Neural crest cell (in vitro differentiated cells): ENCODE results near the gene FANCL. TPM values are rescaled to one million over a fixed set of nuclear protein-coding genes. Genes with fewer than 3 reads are reported as not detected.
"Not testable (repeated sequence)": the region's sequence is repeated elsewhere in the genome, so short reads cannot be mapped to it uniquely, and the experiment has no call there.

Source experiments
- DNase-seq: peaks from one replicate; pipeline ENCODE4 v3.0.0; 2021; ENCODE audit warnings: low read depth, mixed read lengths, low spot score
- H3K27ac Mint-ChIP-seq: one replicate; pipeline ENCODE4 v1.8.0; 2021; ENCODE audit warnings: mild to moderate bottlenecking, mixed read lengths; ENCODE audit not compliant: unreplicated experiment
- H3K27me3 Mint-ChIP-seq: 2 replicates; pipeline ENCODE4 v1.8.0; 2021; ENCODE audit warnings: low read depth, mild to moderate bottlenecking, mixed read lengths
- H3K36me3 Mint-ChIP-seq: 2 replicates; pipeline ENCODE4 v1.8.0; 2021; ENCODE audit warnings: low read depth, mild to moderate bottlenecking, mixed read lengths
- H3K4me1 Mint-ChIP-seq: 2 replicates; pipeline ENCODE4 v1.8.0; 2021; ENCODE audit warnings: mixed read lengths
- H3K4me3 Mint-ChIP-seq: one replicate; pipeline ENCODE4 v1.8.0; 2021; ENCODE audit warnings: mild to moderate bottlenecking, mixed read lengths
- H3K9me3 Mint-ChIP-seq: 2 replicates; pipeline ENCODE4 v1.8.0; 2021; ENCODE audit warnings: mixed read lengths
- CTCF ChIP-seq: fragments of 200-600 bp; sonication (generic); conservative IDR thresholded peaks from 2 replicates; pipeline ENCODE4 v1.5.0; 2021; ENCODE audit warnings: antibody characterized with exemption, mild to moderate bottlenecking
- total RNA-seq: library from RNA; stranded (reverse); gene quantifications from 2 replicates; pipeline ENCODE4 v1.2.1, GENCODE V29; 2021

The FANCL gene
- total RNA-seq, 1 donor from 2014 or later = 43.4 TPM

GRCh38 chr2:58203018-58203417 is 38.1 kb downstream of the FANCL start:
- Mint-ChIP-seq H3K36me3 (peaks cover 4% of the 10 kb centered on the region), H3K4me3 (no peak overlapping the region), H3K9me3 (no peaks in the 10 kb centered on the region), H3K27ac (no peak overlapping the region), H3K27me3 (no peaks in the 10 kb centered on the region), H3K4me1 (peaks cover 8% of the 10 kb centered on the region)
- DNase-seq = no peak
- TF ChIP-seq CTCF = no peak

- Mint-ChIP-seq H3K27ac (no peak overlapping the region), H3K4me1 (peaks cover 6% of the 10 kb centered on the region), H3K27me3 (no peaks in the 10 kb centered on the region), H3K36me3 (peaks cover 2% of the 10 kb centered on the region), H3K9me3 (no peaks in the 10 kb centered on the region), H3K4me3 (no peak overlapping the region)
- DNase-seq = no peak
- TF ChIP-seq CTCF = no peak
Observed at GRCh38 chr2:58202404-58202803, 38.7 kb downstream of the FANCL start.

GRCh38 chr2:58197894-58198293 is 43.2 kb downstream of the FANCL start:
- Mint-ChIP-seq H3K4me1 (no peaks in the 10 kb centered on the region), H3K9me3 (no peaks in the 10 kb centered on the region), H3K27me3 (no peaks in the 10 kb centered on the region), H3K27ac (no peak overlapping the region), H3K4me3 (no peak overlapping the region), H3K36me3 (no peaks in the 10 kb centered on the region)
- TF ChIP-seq CTCF = no peak
- no peak for DNase-seq

GRCh38 chr2:58195662-58196061 is 45.5 kb downstream of the FANCL start:
- no peaks in the 10 kb centered on the region for H3K9me3 Mint-ChIP-seq
- no peak overlapping the region for H3K27ac Mint-ChIP-seq
- DNase-seq = no peak
- TF ChIP-seq CTCF = no peak
- H3K4me1 Mint-ChIP-seq = no peaks in the 10 kb centered on the region
- H3K4me3 Mint-ChIP-seq = no peak overlapping the region
- H3K27me3 Mint-ChIP-seq = no peaks in the 10 kb centered on the region
- H3K36me3 Mint-ChIP-seq = no peaks in the 10 kb centered on the region

GRCh38 chr2:58194458-58194857 is 46.7 kb downstream of the FANCL start:
- Mint-ChIP-seq H3K4me3 (no peak overlapping the region), H3K36me3 (peaks cover 4% of the 10 kb centered on the region), H3K4me1 (no peaks in the 10 kb centered on the region), H3K27me3 (no peaks in the 10 kb centered on the region), H3K9me3 (no peaks in the 10 kb centered on the region), H3K27ac (no peak overlapping the region)
- DNase-seq = no peak
- no peak for TF ChIP-seq CTCF

- H3K4me3 Mint-ChIP-seq, H3K27ac Mint-ChIP-seq, H3K9me3 Mint-ChIP-seq, H3K4me1 Mint-ChIP-seq, DNase-seq, H3K27me3 Mint-ChIP-seq: not testable (repeated sequence)
- H3K36me3 Mint-ChIP-seq = peaks cover 29% of the 10 kb centered on the region
Observed at GRCh38 chr2:58187022-58187421, 54.1 kb downstream of the FANCL start.
